ENCODE measurements around the gene SCFD2.
"Not testable (repeated sequence)": the region's sequence is repeated elsewhere in the genome, so short reads cannot be mapped to it uniquely, and the experiment has no call there.

- not testable (repeated sequence) for TF ChIP-seq MAX (IDR thresholded peaks at IDR 0.05); CTCF (IDR thresholded peaks at IDR 0.05; ENCODE audit: low read depth, low read length, missing input control); JUND (IDR thresholded peaks at IDR 0.05); TAF1 (conservative IDR thresholded peaks at IDR 0.05); REST (IDR thresholded peaks at IDR 0.05); FOXA1 (IDR thresholded peaks at IDR 0.05); RAD21 (IDR thresholded peaks at IDR 0.05); SP1 (IDR thresholded peaks at IDR 0.05); YY1 (IDR thresholded peaks at IDR 0.05); ZBTB33 (IDR thresholded peaks at IDR 0.05)
Observed at GRCh38 chr4:53219148-53219547, 146.7 kb downstream of the SCFD2 start.
